H54 (cell line): ENCODE measurements around the gene FTCDNL1.
A peak's percentile ranks its signal among the peaks of the same experiment; 100 is the strongest.

Experiments
- DNase-seq: peaks from one replicate; pipeline ENCODE4 v3.0.0; 2011; ENCODE audit warnings: low spot score, mixed read lengths; ENCODE audit not compliant: insufficient read length
- FAIRE-seq: peaks from 3 replicates; lab custom pipeline; 2011; peaks lifted over from hg19 to GRCh38; lab: Jason Lieb, UNC
- POLR2A ChIP-seq: IDR thresholded peaks from 2 replicates; pipeline ENCODE4 v1.6.1; 2011; ENCODE audit warnings: low read depth, mild to moderate bottlenecking, low read length

FTCDNL1 gene

DNA sequence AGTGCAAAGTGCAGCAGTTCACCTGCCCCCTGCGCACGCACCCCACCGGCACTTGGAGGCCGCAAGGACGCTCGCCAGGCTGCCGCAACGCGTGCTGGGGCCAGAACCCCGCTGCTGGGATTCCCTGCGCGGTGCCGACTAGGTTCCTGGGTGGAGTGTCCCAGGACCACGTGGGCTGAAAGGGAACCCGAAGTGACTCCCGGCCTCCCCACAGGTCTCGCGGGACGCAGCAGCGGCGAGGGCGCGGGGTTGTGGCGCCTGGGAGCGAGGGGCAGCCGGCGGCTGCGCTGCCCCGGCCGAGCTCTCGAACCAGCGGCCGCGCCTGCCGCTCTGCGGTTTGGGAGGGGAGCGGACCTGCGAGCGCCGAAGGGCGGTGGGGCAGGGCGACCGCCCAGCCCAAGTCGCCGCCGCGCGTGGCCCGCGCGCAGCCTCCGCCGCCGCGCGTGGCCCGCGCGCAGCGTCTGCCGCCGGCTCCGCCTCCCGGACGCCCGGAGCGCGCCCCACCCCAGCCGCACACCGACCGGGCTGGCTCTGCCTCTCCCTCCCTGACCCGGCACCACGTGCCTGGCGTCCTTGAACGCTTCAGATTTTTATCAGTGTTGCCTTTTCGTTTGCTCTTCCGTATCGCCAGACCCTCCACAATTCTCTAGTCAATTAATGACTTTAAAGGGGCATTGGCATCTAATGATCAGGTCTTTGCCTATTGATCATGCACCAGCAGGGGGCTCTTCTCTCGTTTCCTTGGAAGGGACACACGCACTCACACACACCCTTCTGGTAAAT lies at the start of gene FTCDNL1:
FTCDNL1 (minus strand) TSS at position 475 of the 783 bp plus-strand sequence. CDS start 2,230 bp downstream, outside the sequence.
- DNase-seq (peak; percentile 66), FAIRE-seq (peak; percentile 20)
- TF ChIP-seq POLR2A = peak; percentile 61

DNA sequence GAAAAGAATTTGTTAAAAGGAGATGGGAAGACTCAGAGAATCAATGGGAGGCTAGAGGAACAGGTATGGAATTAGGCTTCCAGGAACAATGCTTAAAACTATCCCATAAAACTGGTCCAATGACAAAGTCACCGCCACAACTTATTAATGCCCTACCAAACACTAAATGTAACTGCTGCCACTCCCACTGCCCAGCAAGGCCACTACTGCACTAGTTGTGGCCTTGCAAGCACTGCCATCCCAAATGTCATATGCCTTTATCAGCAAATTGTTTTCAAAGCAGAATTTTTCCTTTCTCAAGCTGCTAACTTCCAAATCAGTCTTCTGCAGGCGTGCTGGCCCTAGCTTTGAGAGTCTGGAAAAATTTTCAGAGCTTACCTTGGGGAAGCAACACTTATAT lies 45.6 kb upstream of the FTCDNL1 start:
- no peak for TF ChIP-seq POLR2A
- no peak for DNase-seq
- no peak for FAIRE-seq

DNA sequence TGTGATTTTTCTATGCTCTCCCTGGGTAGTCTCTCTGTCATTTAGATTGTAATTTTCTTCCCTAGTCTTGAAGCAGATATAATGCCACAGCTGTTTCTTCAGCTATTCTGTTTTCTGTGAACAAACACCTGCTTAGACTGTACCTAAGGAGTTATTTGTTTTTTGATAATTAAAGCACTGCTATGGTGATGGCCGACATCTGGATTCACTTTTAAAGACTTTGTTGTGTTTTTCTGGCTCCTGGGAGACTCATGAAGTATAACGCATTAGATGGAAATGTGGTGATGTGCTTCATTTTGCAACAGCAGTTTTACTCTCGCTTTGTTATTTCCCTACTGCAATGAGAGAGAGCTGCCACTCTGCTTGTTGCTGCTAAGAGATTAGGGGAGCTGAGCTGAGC lies 44.4 kb upstream of the FTCDNL1 start:
- no peak for DNase-seq
- TF ChIP-seq POLR2A = no peak
- no peak for FAIRE-seq

DNA sequence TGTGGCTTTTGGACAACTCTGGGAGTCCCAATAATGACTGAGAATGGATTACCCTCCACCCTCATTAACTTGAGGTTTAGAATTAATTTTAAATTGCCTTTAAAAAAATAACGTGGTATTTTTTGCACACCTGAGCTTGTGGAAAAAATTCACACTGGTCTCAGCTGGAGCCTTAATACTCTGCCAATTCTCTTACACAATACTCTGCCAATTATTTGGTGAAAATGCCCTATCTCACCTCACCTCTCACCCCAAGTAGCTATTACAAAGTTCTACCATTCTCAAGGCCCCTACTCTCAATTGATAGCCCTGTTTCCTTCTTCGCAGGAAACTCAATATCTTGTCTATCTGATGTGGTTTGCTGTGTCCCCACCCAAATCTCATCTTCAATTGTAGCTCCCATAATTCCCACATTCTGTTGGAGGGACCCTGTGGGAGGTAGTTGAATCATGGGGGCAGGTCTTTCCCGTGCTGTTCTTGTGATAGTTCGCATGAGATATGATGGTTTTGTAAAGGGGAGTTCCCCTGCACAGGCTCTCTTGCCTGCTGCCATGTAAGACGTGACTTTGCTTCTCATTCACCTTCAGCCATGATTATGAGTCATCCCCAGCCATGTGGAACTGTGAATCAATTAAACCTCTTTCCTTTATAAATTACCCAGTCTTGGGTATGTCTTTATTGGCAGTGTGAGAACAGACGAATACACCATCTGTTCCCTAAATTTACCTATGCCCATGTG lies 32.7 kb upstream of the FTCDNL1 start:
- no peak for DNase-seq
- FAIRE-seq = no peak
- TF ChIP-seq POLR2A = no peak

DNA sequence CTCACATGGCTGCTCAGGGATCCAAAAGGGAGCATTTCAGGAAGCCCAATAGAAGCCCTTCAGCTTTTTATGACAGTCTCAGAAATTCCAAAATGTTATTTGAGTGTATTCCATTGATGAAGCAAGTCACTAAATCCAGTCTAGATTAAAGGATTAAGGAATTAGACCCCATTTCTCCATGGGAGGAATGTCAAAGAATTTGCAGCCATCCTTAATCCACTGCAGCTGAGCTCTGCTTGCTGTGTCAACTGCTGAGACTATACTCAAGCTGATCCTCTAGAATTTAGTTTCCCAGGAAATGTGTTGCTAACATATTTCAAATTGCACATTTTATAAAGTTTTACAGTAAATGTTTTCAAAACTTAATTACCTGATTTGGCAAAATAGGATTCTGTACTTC lies 31.7 kb upstream of the FTCDNL1 start:
- no peak for DNase-seq
- no peak for FAIRE-seq
- no peak for TF ChIP-seq POLR2A

DNA sequence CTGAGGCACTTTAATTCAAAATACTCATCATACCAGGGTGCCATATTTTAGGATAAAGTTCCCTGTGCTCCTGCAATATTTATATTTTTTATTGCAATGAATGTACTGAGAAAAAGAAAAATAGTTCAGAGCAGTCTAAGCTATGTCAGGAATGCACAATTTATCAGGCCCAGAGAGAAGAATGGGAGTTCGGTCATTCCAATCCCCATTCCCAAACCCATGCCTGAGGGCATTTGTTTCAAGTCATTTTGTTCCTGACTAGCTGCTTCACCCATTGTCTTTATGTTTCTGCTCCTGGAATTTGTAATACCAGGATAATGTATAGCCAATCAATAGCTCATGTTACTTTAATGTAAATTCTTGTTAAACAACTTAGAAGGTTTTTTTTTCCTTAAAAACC lies 24.4 kb upstream of the FTCDNL1 start:
- no peak for DNase-seq
- FAIRE-seq = no peak
- TF ChIP-seq POLR2A = no peak

DNA sequence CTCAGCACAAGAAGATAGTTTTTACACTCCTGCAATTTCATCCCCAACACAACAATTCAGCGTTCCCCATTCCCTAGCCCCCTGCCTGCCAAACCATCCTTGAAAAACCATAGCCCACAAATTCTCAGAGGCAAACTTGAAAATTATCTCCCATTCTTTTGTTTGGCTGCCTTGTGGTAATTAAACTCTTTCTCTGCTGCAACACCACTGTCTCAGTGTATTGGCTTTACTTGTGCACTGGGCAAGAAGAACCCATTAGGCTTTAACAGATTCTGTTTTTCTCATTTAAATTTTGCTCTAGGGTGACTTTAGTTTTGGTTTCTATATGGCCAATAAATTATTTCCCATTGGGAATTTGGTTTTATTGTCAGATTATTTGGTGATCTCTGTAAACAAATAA lies 23.2 kb upstream of the FTCDNL1 start:
- TF ChIP-seq POLR2A = no peak
- DNase-seq (no peak), FAIRE-seq (no peak)

DNA sequence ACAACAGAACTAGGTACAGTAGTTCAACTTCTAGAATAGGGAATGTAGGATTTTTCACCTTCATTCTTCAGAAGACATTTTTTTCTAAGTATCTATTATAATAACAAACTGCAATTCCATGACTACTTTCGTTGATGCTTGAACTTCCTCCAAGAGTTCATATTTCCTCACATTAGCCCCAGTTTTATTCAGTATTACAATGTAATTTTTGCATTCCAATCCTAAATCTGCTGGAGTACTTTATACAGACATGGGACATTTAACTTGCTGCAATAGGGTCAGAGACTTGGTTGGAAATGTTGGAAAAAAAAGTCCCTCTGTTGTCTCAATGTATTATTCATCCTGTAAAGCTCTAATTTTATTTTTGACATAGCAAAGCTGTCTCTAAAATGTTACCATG lies 19.6 kb upstream of the FTCDNL1 start:
- no peak for TF ChIP-seq POLR2A
- FAIRE-seq (no peak), DNase-seq (no peak)

DNA sequence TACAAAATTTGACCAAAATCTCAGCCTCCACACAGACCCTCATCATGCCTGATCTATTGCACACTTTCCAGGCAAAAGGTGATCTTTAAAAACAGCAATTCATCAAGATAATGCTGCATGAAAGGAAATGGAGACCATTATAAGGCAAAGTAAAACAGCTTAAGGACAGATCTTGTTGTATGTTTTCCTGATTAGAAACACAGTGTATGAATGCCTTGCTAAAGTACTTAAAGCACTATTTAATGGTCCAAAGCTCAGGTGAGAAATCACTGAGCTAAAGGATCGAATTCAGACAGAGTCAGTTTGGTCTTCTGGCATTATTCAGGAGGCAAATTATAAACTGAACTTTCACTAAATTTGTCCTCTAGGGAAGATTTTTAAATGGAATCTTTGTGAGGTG lies 18.7 kb upstream of the FTCDNL1 start:
- no peak for DNase-seq
- no peak for TF ChIP-seq POLR2A
- FAIRE-seq = no peak

DNA sequence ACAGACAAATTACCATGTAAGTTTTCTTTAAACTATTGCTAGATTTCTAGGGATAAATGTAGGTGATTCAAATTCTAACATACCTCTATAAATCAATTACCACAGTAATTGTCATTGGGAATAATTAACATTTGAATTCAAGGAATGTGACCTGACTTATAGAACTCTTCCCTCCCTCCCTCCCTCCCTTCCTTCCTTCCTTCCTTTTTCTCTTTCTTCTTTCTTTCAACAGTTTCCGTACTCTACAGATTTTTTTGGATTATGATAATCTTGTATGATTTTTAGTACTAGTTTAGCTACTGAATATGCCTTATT lies 18.2 kb upstream of the FTCDNL1 start:
- no peak for FAIRE-seq

DNA sequence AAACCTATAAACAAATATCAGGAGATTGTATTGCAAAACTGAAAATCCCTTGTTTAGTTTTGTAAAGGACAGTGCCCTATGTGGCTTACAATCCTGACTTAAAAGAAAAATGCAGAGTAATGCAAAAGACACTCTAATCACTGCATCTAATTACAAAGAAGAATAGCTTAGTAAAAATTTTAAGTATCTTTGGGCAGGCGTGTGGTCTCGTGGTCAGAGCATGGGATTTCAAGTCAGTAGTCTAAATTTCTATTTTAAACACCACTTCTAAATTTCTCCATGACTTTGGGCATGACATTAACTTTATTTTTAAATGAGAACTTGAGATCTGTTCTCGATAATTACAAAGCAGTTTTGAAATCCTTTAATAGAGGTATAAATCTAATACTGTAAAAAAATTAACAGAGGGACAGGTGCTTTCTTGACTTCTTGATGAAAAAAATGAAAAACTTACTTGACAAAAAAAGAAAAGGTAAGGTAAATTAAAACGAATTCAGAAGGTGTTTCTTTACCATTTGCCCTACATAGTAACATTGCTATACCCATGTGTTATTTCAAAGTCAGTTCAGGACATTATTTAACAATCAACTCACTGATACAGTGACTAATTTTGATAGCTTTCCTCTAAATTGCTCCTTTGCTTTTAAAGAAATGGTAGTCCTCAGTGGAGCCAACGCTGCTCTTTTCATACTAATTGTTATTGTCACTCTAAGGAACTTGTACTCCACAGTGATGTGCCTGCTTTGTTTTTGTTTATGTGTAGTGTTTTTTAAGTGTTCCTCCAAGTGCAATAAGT lies 17.6 kb upstream of the FTCDNL1 start:
- FAIRE-seq (no peak), DNase-seq (no peak)
- no peak for TF ChIP-seq POLR2A

More for the DNA sequence above, 18.2 kb upstream of the FTCDNL1 start:
- DNase-seq = no peak
- TF ChIP-seq POLR2A = no peak

DNA sequence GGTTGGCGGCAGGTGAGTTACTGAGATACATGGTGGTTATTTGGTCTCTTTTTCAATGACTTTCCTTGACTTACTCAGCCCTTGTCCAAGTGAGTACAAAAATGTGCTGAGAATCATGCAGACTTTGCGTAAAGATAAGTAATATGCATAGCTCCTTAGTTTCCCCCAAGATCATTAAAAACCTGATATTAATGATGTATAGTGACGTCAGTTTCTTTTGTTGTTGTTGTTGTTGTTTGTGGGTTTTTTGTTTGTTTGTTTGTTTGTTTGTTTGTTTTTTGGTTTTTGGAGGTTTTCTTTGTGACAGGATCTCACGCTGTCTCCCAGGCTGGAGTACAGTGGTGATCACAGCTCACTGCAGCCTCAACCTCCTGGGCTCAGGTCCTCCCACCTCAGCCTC lies 14.9 kb upstream of the FTCDNL1 start:
- FAIRE-seq (no peak), DNase-seq (no peak)
- no peak for TF ChIP-seq POLR2A

DNA sequence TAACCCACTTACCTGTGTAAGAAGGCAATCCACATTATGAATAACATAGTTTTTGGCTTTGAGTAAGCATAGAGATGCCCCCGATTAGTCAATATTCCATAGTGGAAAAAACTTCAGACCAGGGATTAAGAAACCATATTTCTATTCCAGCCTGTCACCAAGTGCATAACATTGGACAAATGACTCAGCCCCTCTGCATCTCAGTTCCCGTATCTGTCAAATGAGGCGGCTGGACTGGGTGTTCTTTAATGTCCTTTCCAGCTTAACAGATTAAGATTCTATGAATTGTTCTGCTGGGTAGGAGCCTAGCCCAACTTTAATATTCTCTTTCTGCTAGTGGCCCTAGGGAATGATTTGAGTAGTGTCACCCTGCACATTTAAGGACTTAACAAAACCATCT lies 11.8 kb upstream of the FTCDNL1 start:
- TF ChIP-seq POLR2A = no peak
- DNase-seq (no peak), FAIRE-seq (no peak)
